ENCODE results near the gene VSTM2L.

VSTM2L gene

GRCh38 chr20:37878835-37879599 is 23.9 kb upstream of the VSTM2L start:
- Histone ChIP-seq H3K27me3 (replicated peaks; ENCODE audit: control insufficient read depth, insufficient read depth, low read length, poor library complexity, severe bottlenecking) (no peaks in the 10 kb centered on the region), H3K27ac (ENCODE audit: insufficient read depth, low read length, poor library complexity, severe bottlenecking) (no peak overlapping the region), H3K4me3 (ENCODE audit: insufficient read depth, low read depth, low read length, poor library complexity, severe bottlenecking) (no peak overlapping the region), H3K9me3 (ENCODE audit: control insufficient read depth, low read length) (no peaks in the 10 kb centered on the region), H3K36me3 (ENCODE audit: control insufficient read depth, insufficient read depth, low read length) (no peaks in the 10 kb centered on the region), H3K4me1 (ENCODE audit: control insufficient read depth, insufficient read depth, low read length, poor library complexity, severe bottlenecking) (no peaks in the 10 kb centered on the region)
- DNase-seq: no peak

- H3K27me3 ChIP-seq (replicated peaks; ENCODE audit: control insufficient read depth, insufficient read depth, low read length, poor library complexity, severe bottlenecking): no peaks in the 10 kb centered on the region
- no peak for DNase-seq
- no peak overlapping the region for H3K4me3 ChIP-seq (ENCODE audit: insufficient read depth, low read depth, low read length, poor library complexity, severe bottlenecking)
- H3K4me1 ChIP-seq (ENCODE audit: control insufficient read depth, insufficient read depth, low read length, poor library complexity, severe bottlenecking): no peaks in the 10 kb centered on the region
- H3K27ac ChIP-seq (ENCODE audit: insufficient read depth, low read length, poor library complexity, severe bottlenecking): no peak overlapping the region
- no peaks in the 10 kb centered on the region for H3K9me3 ChIP-seq (ENCODE audit: control insufficient read depth, low read length)
- no peaks in the 10 kb centered on the region for H3K36me3 ChIP-seq (ENCODE audit: control insufficient read depth, insufficient read depth, low read length)
Observed at GRCh38 chr20:37879843-37880242, 23.1 kb upstream of the VSTM2L start.

- Histone ChIP-seq H3K27ac (ENCODE audit: insufficient read depth, low read length, poor library complexity, severe bottlenecking) (no peak overlapping the region), H3K4me1 (ENCODE audit: control insufficient read depth, insufficient read depth, low read length, poor library complexity, severe bottlenecking) (no peaks in the 10 kb centered on the region), H3K4me3 (ENCODE audit: insufficient read depth, low read depth, low read length, poor library complexity, severe bottlenecking) (no peak overlapping the region), H3K36me3 (ENCODE audit: control insufficient read depth, insufficient read depth, low read length) (no peaks in the 10 kb centered on the region), H3K9me3 (ENCODE audit: control insufficient read depth, low read length) (no peaks in the 10 kb centered on the region), H3K27me3 (replicated peaks; ENCODE audit: control insufficient read depth, insufficient read depth, low read length, poor library complexity, severe bottlenecking) (no peaks in the 10 kb centered on the region)
- no peak for DNase-seq
Observed at GRCh38 chr20:37880726-37881591, 22.0 kb upstream of the VSTM2L start.

- Histone ChIP-seq H3K36me3 (ENCODE audit: control insufficient read depth, insufficient read depth, low read length) (no peaks in the 10 kb centered on the region), H3K27me3 (replicated peaks; ENCODE audit: control insufficient read depth, insufficient read depth, low read length, poor library complexity, severe bottlenecking) (no peaks in the 10 kb centered on the region), H3K4me1 (ENCODE audit: control insufficient read depth, insufficient read depth, low read length, poor library complexity, severe bottlenecking) (no peaks in the 10 kb centered on the region), H3K9me3 (ENCODE audit: control insufficient read depth, low read length) (no peaks in the 10 kb centered on the region), H3K27ac (ENCODE audit: insufficient read depth, low read length, poor library complexity, severe bottlenecking) (no peak overlapping the region), H3K4me3 (ENCODE audit: insufficient read depth, low read depth, low read length, poor library complexity, severe bottlenecking) (no peak overlapping the region)
- no peak for DNase-seq
Observed at GRCh38 chr20:37881601-37882343, 21.2 kb upstream of the VSTM2L start.

- Histone ChIP-seq H3K27me3 (replicated peaks; ENCODE audit: control insufficient read depth, insufficient read depth, low read length, poor library complexity, severe bottlenecking) (no peaks in the 10 kb centered on the region), H3K27ac (ENCODE audit: insufficient read depth, low read length, poor library complexity, severe bottlenecking) (no peak overlapping the region), H3K4me1 (ENCODE audit: control insufficient read depth, insufficient read depth, low read length, poor library complexity, severe bottlenecking) (no peaks in the 10 kb centered on the region), H3K36me3 (ENCODE audit: control insufficient read depth, insufficient read depth, low read length) (no peaks in the 10 kb centered on the region), H3K4me3 (ENCODE audit: insufficient read depth, low read depth, low read length, poor library complexity, severe bottlenecking) (no peak overlapping the region), H3K9me3 (ENCODE audit: control insufficient read depth, low read length) (no peaks in the 10 kb centered on the region)
- DNase-seq: no peak
Observed at GRCh38 chr20:37882961-37883712, 19.8 kb upstream of the VSTM2L start.

- Histone ChIP-seq H3K27me3 (replicated peaks; ENCODE audit: control insufficient read depth, insufficient read depth, low read length, poor library complexity, severe bottlenecking) (no peaks in the 10 kb centered on the region), H3K4me3 (ENCODE audit: insufficient read depth, low read depth, low read length, poor library complexity, severe bottlenecking) (no peak overlapping the region), H3K27ac (ENCODE audit: insufficient read depth, low read length, poor library complexity, severe bottlenecking) (no peak overlapping the region), H3K36me3 (ENCODE audit: control insufficient read depth, insufficient read depth, low read length) (no peaks in the 10 kb centered on the region), H3K9me3 (ENCODE audit: control insufficient read depth, low read length) (no peaks in the 10 kb centered on the region), H3K4me1 (ENCODE audit: control insufficient read depth, insufficient read depth, low read length, poor library complexity, severe bottlenecking) (no peaks in the 10 kb centered on the region)
- DNase-seq: no peak
Observed at GRCh38 chr20:37885042-37885441, 17.9 kb upstream of the VSTM2L start.

- DNase-seq: no peak
- Histone ChIP-seq H3K4me3 (ENCODE audit: insufficient read depth, low read depth, low read length, poor library complexity, severe bottlenecking) (no peak overlapping the region), H3K27me3 (replicated peaks; ENCODE audit: control insufficient read depth, insufficient read depth, low read length, poor library complexity, severe bottlenecking) (no peaks in the 10 kb centered on the region), H3K9me3 (ENCODE audit: control insufficient read depth, low read length) (no peaks in the 10 kb centered on the region), H3K27ac (ENCODE audit: insufficient read depth, low read length, poor library complexity, severe bottlenecking) (no peak overlapping the region), H3K4me1 (ENCODE audit: control insufficient read depth, insufficient read depth, low read length, poor library complexity, severe bottlenecking) (no peaks in the 10 kb centered on the region), H3K36me3 (ENCODE audit: control insufficient read depth, insufficient read depth, low read length) (no peaks in the 10 kb centered on the region)
Observed at GRCh38 chr20:37885593-37886503, 17.1 kb upstream of the VSTM2L start.

GRCh38 chr20:37886851-37887297 is 16.1 kb upstream of the VSTM2L start:
- Histone ChIP-seq H3K27ac (ENCODE audit: insufficient read depth, low read length, poor library complexity, severe bottlenecking) (no peak overlapping the region), H3K27me3 (replicated peaks; ENCODE audit: control insufficient read depth, insufficient read depth, low read length, poor library complexity, severe bottlenecking) (no peaks in the 10 kb centered on the region), H3K4me3 (ENCODE audit: insufficient read depth, low read depth, low read length, poor library complexity, severe bottlenecking) (no peak overlapping the region), H3K9me3 (ENCODE audit: control insufficient read depth, low read length) (no peaks in the 10 kb centered on the region), H3K4me1 (ENCODE audit: control insufficient read depth, insufficient read depth, low read length, poor library complexity, severe bottlenecking) (no peaks in the 10 kb centered on the region), H3K36me3 (ENCODE audit: control insufficient read depth, insufficient read depth, low read length) (no peaks in the 10 kb centered on the region)
- no peak for DNase-seq

- Histone ChIP-seq H3K4me3 (ENCODE audit: insufficient read depth, low read depth, low read length, poor library complexity, severe bottlenecking) (no peak overlapping the region), H3K36me3 (ENCODE audit: control insufficient read depth, insufficient read depth, low read length) (no peaks in the 10 kb centered on the region), H3K4me1 (ENCODE audit: control insufficient read depth, insufficient read depth, low read length, poor library complexity, severe bottlenecking) (no peaks in the 10 kb centered on the region), H3K27ac (ENCODE audit: insufficient read depth, low read length, poor library complexity, severe bottlenecking) (no peak overlapping the region), H3K9me3 (ENCODE audit: control insufficient read depth, low read length) (no peaks in the 10 kb centered on the region), H3K27me3 (replicated peaks; ENCODE audit: control insufficient read depth, insufficient read depth, low read length, poor library complexity, severe bottlenecking) (no peaks in the 10 kb centered on the region)
- DNase-seq: no peak
Observed at GRCh38 chr20:37888641-37889040, 14.3 kb upstream of the VSTM2L start.

All from effector memory CD4-positive, alpha-beta T cell (primary cell).